Colonic mucosa (tissue), 4 donors: Measurements from ENCODE around the gene CST9. TPM values are rescaled to one million over a fixed set of nuclear protein-coding genes. Genes with fewer than 3 reads are reported as not detected.
"Not testable (repeated sequence)": the region's sequence is repeated elsewhere in the genome, so short reads cannot be mapped to it uniquely, and the experiment has no call there.

ENCODE experiments used
- DNase-seq: peaks from one replicate; pipeline ENCODE4 v3.0.0-alpha.2; 2020
- H3K27ac ChIP-seq: fragments of 200-600 bp; one replicate; pipeline ENCODE4 v1.8.0; 2021
- H3K27me3 ChIP-seq: fragments of 200-600 bp; one replicate; pipeline ENCODE4 v1.8.0; 2021
- H3K36me3 ChIP-seq: fragments of 200-600 bp; one replicate; pipeline ENCODE4 v1.8.0; 2021
- H3K4me1 ChIP-seq: fragments of 200-600 bp; one replicate; pipeline ENCODE4 v1.8.0; 2021; ENCODE audit warnings: mild to moderate bottlenecking
- H3K4me3 ChIP-seq: fragments of 200-600 bp; one replicate; pipeline ENCODE4 v1.8.0; 2021
- H3K9ac ChIP-seq, 2 donors: one replicate each; pipeline ENCODE4 v1.7.0; 2013; ENCODE audit warnings: control low read depth in 2 of 2, low read depth in 2 of 2, low read length in 2 of 2
- H3K9me3 ChIP-seq: fragments of 200-600 bp; one replicate; pipeline ENCODE4 v1.8.0; 2021
- intact Hi-C: fragments of 100-400 bp; cut with DNase I; formaldehyde crosslinking; loops from one replicate; pipeline ENCODE4 v1.14.1; 2022
- total RNA-seq, 2 donors: library from RNA; stranded (reverse); fragmentation: NEBNext Ultra II Directional in 1 of 2; extraction: Animal tissue kit (Norgen Biotek cat#: 25700) in 1 of 2; gene quantifications; one replicate each; pipeline ENCODE4 v1.2.1, GENCODE V29; 2021
- TF ChIP-seq, protein P1 (sequence below): fragments of 200-600 bp; IDR thresholded peaks from one replicate; pipeline ENCODE4 v1.8.0; 2022; ENCODE audit warnings: antibody characterized with exemption, mild to moderate bottlenecking
- donor health status: healthy.
- donor health status: DM: no; HTN: no; CAD: no.
- donor health status: DM: no; HTN: no; CAD: no.

The CST9 gene
- total RNA-seq, 2 donors from 2014 or later: not detected

DNA sequence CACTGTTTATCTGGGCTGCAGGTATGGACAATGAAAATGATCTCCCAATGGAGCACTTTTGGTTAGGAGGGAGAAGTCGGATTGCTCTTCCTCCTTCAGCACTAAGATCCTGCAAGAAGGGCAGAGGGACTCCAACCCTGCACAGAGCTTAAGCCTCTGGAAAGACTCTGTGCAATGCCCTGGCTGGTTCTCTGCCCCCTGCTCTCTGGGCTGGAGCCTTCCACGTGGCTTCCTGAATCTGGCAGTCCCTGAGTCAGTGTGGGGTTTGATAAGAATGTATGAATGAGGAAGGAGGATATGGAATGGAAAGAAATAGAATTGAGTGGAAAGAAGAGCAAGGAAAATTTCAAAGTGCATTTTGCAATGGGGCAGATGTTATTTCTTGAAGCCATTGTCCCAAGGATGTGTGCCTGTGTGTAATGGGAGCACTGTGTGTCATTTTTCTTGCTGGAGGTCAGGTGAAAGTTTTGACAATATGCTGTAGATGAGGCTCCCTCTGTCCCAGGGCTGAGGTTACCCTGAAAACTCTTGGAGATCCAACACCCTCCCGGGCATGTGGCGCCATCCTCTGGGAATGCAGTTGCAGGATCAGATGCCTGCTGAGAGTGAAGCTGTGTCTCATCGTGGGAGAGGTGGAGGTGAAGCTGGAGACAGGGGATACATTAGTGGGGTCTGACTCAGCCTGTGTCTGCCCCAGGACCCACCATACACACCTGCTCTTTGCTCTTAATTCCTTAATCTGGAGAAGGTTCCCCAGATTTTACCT is 21.1 kb downstream of the CST9 start:
- no peaks in the 10 kb centered on the region for H3K36me3 ChIP-seq
- TF ChIP-seq, protein P1, sequence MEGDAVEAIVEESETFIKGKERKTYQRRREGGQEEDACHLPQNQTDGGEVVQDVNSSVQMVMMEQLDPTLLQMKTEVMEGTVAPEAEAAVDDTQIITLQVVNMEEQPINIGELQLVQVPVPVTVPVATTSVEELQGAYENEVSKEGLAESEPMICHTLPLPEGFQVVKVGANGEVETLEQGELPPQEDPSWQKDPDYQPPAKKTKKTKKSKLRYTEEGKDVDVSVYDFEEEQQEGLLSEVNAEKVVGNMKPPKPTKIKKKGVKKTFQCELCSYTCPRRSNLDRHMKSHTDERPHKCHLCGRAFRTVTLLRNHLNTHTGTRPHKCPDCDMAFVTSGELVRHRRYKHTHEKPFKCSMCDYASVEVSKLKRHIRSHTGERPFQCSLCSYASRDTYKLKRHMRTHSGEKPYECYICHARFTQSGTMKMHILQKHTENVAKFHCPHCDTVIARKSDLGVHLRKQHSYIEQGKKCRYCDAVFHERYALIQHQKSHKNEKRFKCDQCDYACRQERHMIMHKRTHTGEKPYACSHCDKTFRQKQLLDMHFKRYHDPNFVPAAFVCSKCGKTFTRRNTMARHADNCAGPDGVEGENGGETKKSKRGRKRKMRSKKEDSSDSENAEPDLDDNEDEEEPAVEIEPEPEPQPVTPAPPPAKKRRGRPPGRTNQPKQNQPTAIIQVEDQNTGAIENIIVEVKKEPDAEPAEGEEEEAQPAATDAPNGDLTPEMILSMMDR: no peak
- H3K9ac ChIP-seq: no peak overlapping the region
- H3K27me3 ChIP-seq: no peaks in the 10 kb centered on the region
- H3K4me1 ChIP-seq: no peaks in the 10 kb centered on the region
- H3K27ac ChIP-seq: no peak overlapping the region
- H3K9me3 ChIP-seq: no peaks in the 10 kb centered on the region
- no peak overlapping the region for H3K4me3 ChIP-seq
- no peak for DNase-seq
- intact Hi-C loops: no loop called here

DNA sequence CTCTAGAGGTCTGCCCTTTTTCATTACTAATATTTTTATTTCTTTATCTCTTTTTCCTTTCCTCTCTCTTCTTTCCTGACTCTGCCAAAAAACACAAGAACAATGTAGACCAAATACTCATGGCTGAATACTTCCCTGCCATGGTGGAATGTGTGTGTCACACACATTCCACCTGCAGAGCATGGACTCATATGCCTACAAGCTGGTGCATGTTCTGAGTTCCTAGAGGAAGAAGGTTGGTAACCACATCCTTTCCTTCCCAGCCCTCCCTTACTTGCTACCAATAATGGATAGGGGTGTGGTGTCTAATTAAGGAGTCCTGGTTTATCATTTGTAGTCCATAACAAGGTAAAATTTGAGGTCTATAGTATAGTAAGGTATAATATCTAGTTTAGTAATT is 22.2 kb downstream of the CST9 start:
- Histone ChIP-seq H3K9ac (no peak overlapping the region), H3K9me3 (no peaks in the 10 kb centered on the region), H3K4me3 (no peak overlapping the region), H3K27me3 (no peaks in the 10 kb centered on the region), H3K27ac (no peak overlapping the region), H3K36me3 (no peaks in the 10 kb centered on the region), H3K4me1 (no peaks in the 10 kb centered on the region)
- intact Hi-C loops: no loop called here
- TF ChIP-seq, protein P1: no peak
- DNase-seq: no peak

DNA sequence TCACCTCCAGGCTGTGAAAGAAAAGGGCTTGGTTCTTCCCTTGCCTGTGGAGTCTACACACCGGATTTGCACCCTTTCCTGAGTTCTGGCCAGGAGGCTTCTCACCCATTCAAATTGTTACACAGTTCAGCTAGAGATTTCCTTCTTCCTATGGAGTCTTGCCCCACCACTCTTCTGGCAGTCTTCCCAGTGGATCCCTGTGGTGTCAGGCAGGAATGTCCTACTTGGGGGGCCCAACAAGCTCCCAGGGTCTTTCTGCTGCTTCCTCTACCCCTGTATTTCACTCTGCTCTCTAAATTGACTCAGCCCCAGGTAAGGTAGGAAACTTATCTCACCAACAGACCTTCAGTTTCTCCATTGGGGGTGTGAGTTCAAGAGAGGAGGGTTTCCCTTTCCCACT is 23.4 kb downstream of the CST9 start:
- DNase-seq: no peak
- no peaks in the 10 kb centered on the region for H3K36me3 ChIP-seq
- no peaks in the 10 kb centered on the region for H3K9me3 ChIP-seq
- TF ChIP-seq, protein P1: no peak
- H3K27ac ChIP-seq: no peak overlapping the region
- no peaks in the 10 kb centered on the region for H3K27me3 ChIP-seq
- H3K9ac ChIP-seq: no peak overlapping the region
- no peak overlapping the region for H3K4me3 ChIP-seq
- H3K4me1 ChIP-seq: no peaks in the 10 kb centered on the region
- intact Hi-C loops: no loop called here

DNA sequence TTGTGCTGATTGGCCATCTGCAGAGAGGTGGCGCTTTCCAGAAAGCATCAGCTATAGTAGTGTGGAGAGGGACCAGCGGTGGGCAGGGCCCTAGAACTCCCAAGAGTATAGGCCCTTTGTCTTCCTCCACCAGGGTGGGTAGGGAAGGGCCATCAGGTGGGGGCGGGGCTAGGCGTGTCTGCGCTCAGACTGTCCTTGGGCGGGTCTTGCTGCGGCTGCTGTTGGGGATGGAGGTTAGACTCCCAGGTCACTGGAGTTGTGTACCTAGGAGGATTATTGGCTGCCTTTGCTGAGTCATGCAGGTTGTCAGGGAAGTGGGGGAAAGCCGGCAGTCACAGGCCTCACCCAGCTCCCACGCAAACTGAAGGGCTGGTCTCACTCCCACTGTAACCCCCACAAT is 23.9 kb downstream of the CST9 start:
- H3K27ac ChIP-seq, H3K4me3 ChIP-seq, H3K9me3 ChIP-seq, H3K9ac ChIP-seq, H3K36me3 ChIP-seq, H3K27me3 ChIP-seq, H3K4me1 ChIP-seq, intact Hi-C loops: not testable (repeated sequence)
- peak; percentile 71 for DNase-seq

DNA sequence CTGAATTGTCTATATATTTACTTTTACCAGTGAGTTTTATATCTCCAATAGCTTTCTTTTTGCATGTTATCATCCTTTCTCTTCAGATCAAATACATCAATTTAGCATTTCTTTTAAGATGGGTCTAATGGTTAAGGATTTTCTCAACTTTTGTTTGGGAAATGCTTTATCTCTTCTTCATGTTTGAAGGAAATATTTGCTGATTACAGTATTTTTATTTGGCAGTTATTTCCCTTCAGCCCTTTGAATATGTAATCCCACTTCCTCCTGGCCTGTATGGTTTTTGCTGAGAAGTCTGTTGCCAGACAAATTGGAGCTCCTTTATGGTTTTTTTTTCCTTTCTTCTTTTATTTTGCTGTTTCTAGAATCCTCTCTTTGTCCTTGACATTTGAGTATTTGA is 30.7 kb downstream of the CST9 start:
- H3K9me3 ChIP-seq: no peaks in the 10 kb centered on the region
- no peak overlapping the region for H3K4me3 ChIP-seq
- no peak overlapping the region for H3K27ac ChIP-seq
- no peaks in the 10 kb centered on the region for H3K27me3 ChIP-seq
- no peaks in the 10 kb centered on the region for H3K4me1 ChIP-seq
- no peak overlapping the region for H3K9ac ChIP-seq
- no peak for DNase-seq
- TF ChIP-seq, protein P1: no peak
- H3K36me3 ChIP-seq: no peaks in the 10 kb centered on the region
- intact Hi-C loops: no loop called here

DNA sequence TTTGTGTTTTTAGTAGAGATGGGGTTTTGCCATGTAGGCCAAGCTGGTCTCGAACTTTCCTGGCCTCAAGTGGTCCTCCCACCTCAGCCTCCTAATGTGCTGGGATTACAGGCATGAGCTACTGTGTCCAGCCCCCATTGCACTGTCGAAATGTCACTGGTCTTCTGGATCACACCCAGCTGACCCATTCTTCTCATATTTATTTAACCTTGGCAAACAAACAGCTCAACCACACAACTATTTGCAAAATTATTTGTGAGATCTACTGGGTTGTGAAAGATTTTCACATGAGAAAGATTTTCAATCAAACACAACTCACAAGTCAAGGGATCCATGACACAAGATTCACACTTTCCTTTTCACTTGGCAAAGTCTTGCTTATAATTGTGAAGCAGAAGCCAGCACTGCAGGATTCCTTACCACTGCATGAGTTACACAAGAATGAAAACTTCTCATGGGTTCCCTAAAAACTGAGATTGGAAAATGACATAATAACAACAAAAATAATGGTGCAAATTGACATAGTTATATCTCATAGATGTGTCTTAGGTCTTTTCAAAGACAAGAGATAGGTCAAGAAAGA is 35.4 kb downstream of the CST9 start:
- no peaks in the 10 kb centered on the region for H3K36me3 ChIP-seq
- H3K9ac ChIP-seq: no peak overlapping the region
- no peaks in the 10 kb centered on the region for H3K4me1 ChIP-seq
- H3K27me3 ChIP-seq: no peaks in the 10 kb centered on the region
- DNase-seq: no peak
- intact Hi-C loops: no loop called here
- no peak overlapping the region for H3K4me3 ChIP-seq
- H3K9me3 ChIP-seq: no peaks in the 10 kb centered on the region
- TF ChIP-seq, protein P1: no peak
- no peak overlapping the region for H3K27ac ChIP-seq
